Activated naive CD4-positive, alpha-beta T cell treated with anti-CD3 and anti-CD28 coated beads for 36 hours (primary cell): ENCODE data around the gene NAALADL1. TPM values are rescaled to one million over a fixed set of nuclear protein-coding genes. Genes with fewer than 3 reads are reported as not detected.

ENCODE experiments used
- CTCF ChIA-PET: fragments of 350-600 bp; sonication (Branson Sonifier 250); formaldehyde crosslinking; loops from one replicate; lab custom pipeline; 2021; ENCODE audit warnings: antibody characterized with exemption; lab: Charles Lee
- DNase-seq: peaks from one replicate; pipeline ENCODE4 v3.0.0-alpha.2; 2020
- H3K27ac Mint-ChIP-seq: one replicate; pipeline ENCODE4 v1.8.0; 2021; ENCODE audit warnings: mild to moderate bottlenecking, mixed read lengths
- H3K27me3 Mint-ChIP-seq: one replicate; pipeline ENCODE4 v1.8.0; 2021; ENCODE audit warnings: low read depth, mixed read lengths
- H3K36me3 Mint-ChIP-seq: one replicate; pipeline ENCODE4 v1.8.0; 2021; ENCODE audit warnings: low read depth, mixed read lengths
- H3K4me1 Mint-ChIP-seq: one replicate; pipeline ENCODE4 v1.8.0; 2021; ENCODE audit warnings: low read depth, mixed read lengths
- H3K4me3 Mint-ChIP-seq: one replicate; pipeline ENCODE4 v1.8.0; 2021; ENCODE audit warnings: mild to moderate bottlenecking, moderate library complexity, mixed read lengths
- H3K9me3 Mint-ChIP-seq: one replicate; pipeline ENCODE4 v1.8.0; 2021; ENCODE audit warnings: mixed read lengths
- intact Hi-C: fragments of 100-400 bp; cut with micrococcal nuclease; formaldehyde crosslinking; loops from one replicate; pipeline ENCODE4 v1.15.1; 2023
- total RNA-seq, 2 experiments: library from RNA; stranded (reverse); gene quantifications; one replicate each; pipeline ENCODE4 v1.2.3, GENCODE V29; 2021

The NAALADL1 gene
- total RNA-seq = 10 to 100 TPM in 1 of 2 experiments, 1 to 10 TPM in 1; 8.5 to 10.2 TPM

- Mint-ChIP-seq H3K27me3 (no peaks in the 10 kb centered on the region), H3K4me1 (peaks cover 13% of the 10 kb centered on the region), H3K36me3 (no peaks in the 10 kb centered on the region), H3K27ac (no peak within 1 kb of the TSS), H3K9me3 (no peaks in the 10 kb centered on the region), H3K4me3 (no peak within 1 kb of the TSS)
- DNase-seq = no peak
- CTCF ChIA-PET = interaction anchor here (1.3 kb wide), 1 partner anchor 9 kb away, joined by 3 read pairs; no protein-coding TSS in a partner anchor
- intact Hi-C loops = no loop called here
These were observed at the start of gene NAALADL1 for GRCh38 chr11:65058419-65059054. NAALADL1 (minus strand) TSS chr11:65058553; CDS start chr11:65058521, 32 bp downstream.

GRCh38 chr11:65107751-65108468 is 49.6 kb upstream of the NAALADL1 start:
- Mint-ChIP-seq H3K27ac (no peak overlapping the region), H3K36me3 (peaks cover 1% of the 10 kb centered on the region)
- CTCF ChIA-PET = no interaction called here

GRCh38 chr11:65107078-65107477 is 48.7 kb upstream of the NAALADL1 start:
- Mint-ChIP-seq H3K36me3 (peaks cover 1% of the 10 kb centered on the region), H3K27ac (no peak overlapping the region), H3K4me1 (peaks cover 27% of the 10 kb centered on the region), H3K9me3 (no peaks in the 10 kb centered on the region), H3K27me3 (no peaks in the 10 kb centered on the region), H3K4me3 (no peak overlapping the region)
- CTCF ChIA-PET = no interaction called here
- intact Hi-C loops = no loop called here
- DNase-seq = no peak

More at GRCh38 chr11:65107751-65108468, 49.6 kb upstream of the NAALADL1 start:
- no peaks in the 10 kb centered on the region for H3K9me3 Mint-ChIP-seq
- H3K27me3 Mint-ChIP-seq = no peaks in the 10 kb centered on the region
- peaks cover 27% of the 10 kb centered on the region for H3K4me1 Mint-ChIP-seq
- intact Hi-C loops = no loop called here
- H3K4me3 Mint-ChIP-seq = no peak overlapping the region
- no peak for DNase-seq

- DNase-seq = no peak
- Mint-ChIP-seq H3K9me3 (no peaks in the 10 kb centered on the region), H3K36me3 (peaks cover 4% of the 10 kb centered on the region), H3K4me3 (no peak overlapping the region), H3K4me1 (peaks cover 6% of the 10 kb centered on the region), H3K27ac (peak overlapping the region; percentile 6), H3K27me3 (no peaks in the 10 kb centered on the region)
- CTCF ChIA-PET = no interaction called here
- intact Hi-C loops = no loop called here
These were observed 46.3 kb upstream of the NAALADL1 start for GRCh38 chr11:65104628-65105027.

- Mint-ChIP-seq H3K27me3 (no peaks in the 10 kb centered on the region), H3K4me1 (peaks cover 6% of the 10 kb centered on the region), H3K36me3 (peaks cover 4% of the 10 kb centered on the region), H3K9me3 (no peaks in the 10 kb centered on the region), H3K27ac (no peak overlapping the region), H3K4me3 (no peak overlapping the region)
- CTCF ChIA-PET = interaction anchor here (0.6 to 3.4 kb wide), 2 partner anchors 8 to 29 kb away, joined by 3 to 16 read pairs; partner anchors contain the start of gene TM7SF2
- no peak for DNase-seq
- intact Hi-C loops = no loop called here
These were observed 45.1 kb upstream of the NAALADL1 start for GRCh38 chr11:65103476-65103875.

GRCh38 chr11:65102142-65103095 is 44.1 kb upstream of the NAALADL1 start:
- no peak for DNase-seq
- H3K36me3 Mint-ChIP-seq = peaks cover 4% of the 10 kb centered on the region
- H3K4me3 Mint-ChIP-seq = no peak overlapping the region
- peaks cover 12% of the 10 kb centered on the region for H3K4me1 Mint-ChIP-seq
- intact Hi-C loops = no loop called here
- no peak overlapping the region for H3K27ac Mint-ChIP-seq
- CTCF ChIA-PET = interaction anchor here (0.6 to 3.4 kb wide), 5 partner anchors 9 to 272 kb away, joined by 3 to 16 read pairs (median 4); partner anchors contain the start of genes TM7SF2 and ZNHIT2
- no peaks in the 10 kb centered on the region for H3K9me3 Mint-ChIP-seq
- H3K27me3 Mint-ChIP-seq = no peaks in the 10 kb centered on the region

GRCh38 chr11:65100674-65101350 is 42.5 kb upstream of the NAALADL1 start:
- H3K36me3 Mint-ChIP-seq = peaks cover 4% of the 10 kb centered on the region
- H3K9me3 Mint-ChIP-seq = no peaks in the 10 kb centered on the region

GRCh38 chr11:65096926-65097325 is 38.6 kb upstream of the NAALADL1 start:
- no peak for DNase-seq
- Mint-ChIP-seq H3K4me3 (peak overlapping the region; percentile 94), H3K4me1 (peaks cover 17% of the 10 kb centered on the region), H3K27ac (peak overlapping the region; percentile 24), H3K27me3 (no peaks in the 10 kb centered on the region), H3K9me3 (no peaks in the 10 kb centered on the region), H3K36me3 (peaks cover 2% of the 10 kb centered on the region)
- intact Hi-C loops = loop anchor here (1.0 to 2.0 kb wide), 6 partner anchors 13 to 70 kb away; partner anchors contain the start of genes CDCA5, FAU, MRPL49 and SNX15
- CTCF ChIA-PET = interaction anchor here (1.7 to 5.1 kb wide), 2 partner anchors 15 to 84 kb away, joined by 4 to 41 read pairs; partner anchors contain the start of gene TM7SF2

More at GRCh38 chr11:65100674-65101350, 42.5 kb upstream of the NAALADL1 start:
- CTCF ChIA-PET = interaction anchor here (1.2 to 5.1 kb wide), 4 partner anchors 11 to 18 kb away, joined by 3 to 41 read pairs (median 10); partner anchors contain the start of genes TM7SF2 and ZNHIT2
- H3K4me3 Mint-ChIP-seq = no peak overlapping the region
- peaks cover 19% of the 10 kb centered on the region for H3K4me1 Mint-ChIP-seq
- intact Hi-C loops = no loop called here
- DNase-seq = no peak
- no peak overlapping the region for H3K27ac Mint-ChIP-seq
- no peaks in the 10 kb centered on the region for H3K27me3 Mint-ChIP-seq

GRCh38 chr11:65095974-65096806 is 37.8 kb upstream of the NAALADL1 start, which contains the start of gene VPS51:
VPS51 (plus strand) TSS chr11:65096214; CDS start chr11:65096251, 37 bp downstream.
- Mint-ChIP-seq H3K4me1 (peaks cover 17% of the 10 kb centered on the region), H3K4me3 (peak within 1 kb of the TSS; percentile 94), H3K9me3 (no peaks in the 10 kb centered on the region), H3K27ac (peak within 1 kb of the TSS; percentile 95), H3K36me3 (peaks cover 2% of the 10 kb centered on the region), H3K27me3 (no peaks in the 10 kb centered on the region)
- CTCF ChIA-PET = interaction anchor here (1.7 to 5.1 kb wide), 2 partner anchors 16 to 83 kb away, joined by 4 to 41 read pairs; partner anchors contain the start of gene TM7SF2
- peak; percentile 90 for DNase-seq
- intact Hi-C loops = loop anchor here (1.0 to 2.0 kb wide), 6 partner anchors 12 to 69 kb away; partner anchors contain the start of genes CDCA5, FAU, MRPL49 and SNX15

- H3K9me3 Mint-ChIP-seq = no peaks in the 10 kb centered on the region
- peak overlapping the region; percentile 94 for H3K4me3 Mint-ChIP-seq
- H3K36me3 Mint-ChIP-seq = peaks cover 2% of the 10 kb centered on the region
- CTCF ChIA-PET = interaction anchor here (2.5 kb wide), 1 partner anchor 16 kb away, joined by 17 read pairs; the partner anchor contains the start of gene TM7SF2
- DNase-seq = no peak
- no peaks in the 10 kb centered on the region for H3K27me3 Mint-ChIP-seq
- H3K27ac Mint-ChIP-seq = peak overlapping the region; percentile 95
- peaks cover 17% of the 10 kb centered on the region for H3K4me1 Mint-ChIP-seq
- intact Hi-C loops = no loop called here
These were observed 37.1 kb upstream of the NAALADL1 start for GRCh38 chr11:65095427-65095826.
